Upper lobe of left lung (tissue), 4 donors: ENCODE results near the gene CARMIL3.

Experiments
- CTCF ChIP-seq, 6 experiments: fragments of 450-650 bp in 4 of 6; fragments of 200-600 bp in 2 of 6; sonication (generic) in 2 of 6; IDR thresholded peaks; one replicate each; pipeline ENCODE4 v1.5.1; 2016 to 2019; ENCODE audit warnings: antibody characterized with exemption in 6 of 6
- POLR2A ChIP-seq, 4 donors: fragments of 450-650 bp; IDR thresholded peaks; one replicate each; pipeline ENCODE4 v1.5.1; 2016 to 2017; ENCODE audit warnings: antibody characterized with exemption in 4 of 4, mild to moderate bottlenecking in 2 of 4

- TF ChIP-seq CTCF (IDR thresholded peaks at IDR 0.05), result no peak
- TF ChIP-seq POLR2A (IDR thresholded peaks at IDR 0.05), result no peak
Observed at GRCh38 chr14:24057867-24058259, 6.1 kb downstream of the CARMIL3 start.
